ENCODE measurements around the gene DCHS2.

The DCHS2 gene

DNA sequence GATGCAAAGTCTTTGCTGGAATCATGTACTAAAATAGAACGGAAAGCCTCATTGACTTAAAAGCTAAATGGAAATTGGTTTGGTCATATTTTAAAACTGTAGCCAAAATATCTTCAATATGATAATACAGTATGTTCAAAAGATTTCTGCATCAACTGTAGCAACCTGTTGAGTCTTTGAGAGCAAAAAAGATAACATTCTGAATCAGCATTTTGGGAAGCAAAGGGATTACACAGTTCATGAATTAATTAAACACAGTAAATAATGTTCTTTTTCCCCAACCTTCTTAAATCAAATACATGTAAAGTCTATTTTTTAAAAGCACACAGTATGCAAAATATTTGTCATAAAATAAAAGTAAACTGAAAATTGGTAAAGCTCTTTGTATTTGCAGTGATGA lies 50.5 kb downstream of the DCHS2 start:
- no peak for DNase-seq

GRCh38 chr4:154439224-154439623 lies 52.4 kb downstream of the DCHS2 start:
- no peak for DNase-seq

GRCh38 chr4:154435895-154436294 lies 55.7 kb downstream of the DCHS2 start:
- DNase-seq = no peak

- DNase-seq = no peak
Observed at GRCh38 chr4:154433543-154433942, 58.1 kb downstream of the DCHS2 start.

DNA sequence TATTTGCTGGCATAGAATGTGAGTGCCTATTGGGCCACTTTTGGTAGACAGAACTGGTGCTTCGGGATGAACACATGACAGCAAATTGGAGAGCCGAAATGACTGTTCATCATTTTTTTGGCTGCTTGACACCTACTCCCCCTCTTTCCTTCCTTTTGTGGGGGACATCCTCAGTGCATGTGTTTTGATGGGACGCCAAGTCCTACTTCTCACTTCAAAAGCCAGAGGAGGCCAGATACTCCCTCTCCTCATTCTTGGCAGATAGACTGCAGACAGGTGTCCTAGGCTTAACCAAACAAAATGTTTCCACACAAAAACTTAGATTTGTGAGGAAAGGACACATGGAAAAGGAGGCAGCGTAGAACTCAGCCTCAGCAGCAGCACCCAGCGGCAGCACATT lies 62.4 kb downstream of the DCHS2 start:
- no peak for DNase-seq

DNA sequence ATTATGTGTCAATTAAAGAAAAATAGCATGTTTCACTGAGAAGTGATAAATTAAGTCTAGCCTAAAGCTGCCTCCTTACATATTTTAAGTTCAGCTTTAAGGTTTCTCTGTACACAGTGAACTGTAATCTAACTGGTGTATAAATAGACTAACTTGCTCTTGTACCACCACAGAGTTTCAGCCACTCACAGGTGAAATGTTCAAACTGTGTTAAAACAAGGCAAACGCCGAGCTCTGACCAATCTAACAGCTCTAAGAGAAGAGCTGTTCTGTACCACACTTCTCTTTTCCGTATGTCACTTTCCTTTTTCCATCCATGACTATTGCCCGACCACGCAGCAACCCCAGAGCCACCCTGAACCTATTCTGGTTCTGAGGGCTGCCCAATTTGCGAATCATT lies 64.5 kb downstream of the DCHS2 start:
- DNase-seq = no peak

DNA sequence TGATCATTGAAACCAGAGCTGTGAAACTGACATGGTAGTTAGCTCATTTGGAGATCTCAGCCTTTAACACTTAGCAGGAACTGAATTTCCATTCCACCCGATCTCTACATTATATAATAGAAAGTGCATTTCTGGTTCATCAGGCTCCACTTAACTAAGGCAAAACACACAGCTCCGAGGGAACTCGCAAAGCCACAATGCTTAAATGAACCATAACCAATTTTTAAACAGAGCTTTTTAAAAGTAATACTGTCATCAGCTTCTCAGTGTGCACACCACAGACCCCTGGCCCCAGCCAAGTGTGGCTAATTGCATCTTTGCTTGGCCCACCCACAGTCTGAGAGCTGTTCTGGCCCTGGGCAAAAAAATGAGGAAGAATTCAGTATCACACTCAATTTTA lies 66.1 kb downstream of the DCHS2 start:
- no peak for DNase-seq

GRCh38 chr4:154424810-154425484 lies 66.7 kb downstream of the DCHS2 start:
- no peak for DNase-seq

DNA sequence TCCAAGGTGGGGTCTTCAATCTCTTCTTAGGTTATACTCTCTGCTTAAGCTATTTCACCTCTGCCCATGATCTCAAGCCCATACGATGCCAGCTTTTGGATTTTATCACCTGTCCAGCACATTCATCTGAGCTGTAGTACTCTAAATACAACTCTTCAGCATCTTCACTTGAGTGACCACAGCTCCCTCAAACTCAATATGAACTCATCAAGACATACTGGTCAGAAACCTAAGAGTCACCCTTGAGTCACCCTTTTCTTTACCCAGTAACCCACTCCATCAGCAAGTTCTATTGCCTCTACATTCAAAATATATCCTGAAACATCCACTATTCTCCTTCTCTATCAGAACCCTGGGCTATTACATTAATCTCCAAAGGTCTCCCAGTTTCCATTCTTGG lies 69.4 kb downstream of the DCHS2 start:
- no peak for DNase-seq

GRCh38 chr4:154421618-154422017 lies 70.0 kb downstream of the DCHS2 start:
- DNase-seq = no peak

DNA sequence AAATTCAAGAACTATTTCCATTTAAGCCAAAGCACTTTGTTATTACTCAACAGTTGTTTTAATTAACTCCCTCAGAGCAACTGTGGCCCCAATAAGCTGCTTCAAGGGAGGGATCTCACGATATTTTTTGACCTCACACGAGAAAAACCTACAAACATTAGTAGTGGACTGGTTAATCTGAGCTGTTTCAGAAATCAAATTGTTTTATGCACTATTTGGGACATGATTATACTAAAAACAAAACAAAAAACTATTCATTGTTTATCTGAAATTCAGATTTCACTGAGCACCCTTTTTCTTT lies 74.3 kb downstream of the DCHS2 start:
- no peak for DNase-seq

GRCh38 chr4:154416190-154416547 lies 75.4 kb downstream of the DCHS2 start:
- no peak for DNase-seq

GRCh38 chr4:154415313-154415712 lies 76.3 kb downstream of the DCHS2 start:
- DNase-seq = no peak

DNA sequence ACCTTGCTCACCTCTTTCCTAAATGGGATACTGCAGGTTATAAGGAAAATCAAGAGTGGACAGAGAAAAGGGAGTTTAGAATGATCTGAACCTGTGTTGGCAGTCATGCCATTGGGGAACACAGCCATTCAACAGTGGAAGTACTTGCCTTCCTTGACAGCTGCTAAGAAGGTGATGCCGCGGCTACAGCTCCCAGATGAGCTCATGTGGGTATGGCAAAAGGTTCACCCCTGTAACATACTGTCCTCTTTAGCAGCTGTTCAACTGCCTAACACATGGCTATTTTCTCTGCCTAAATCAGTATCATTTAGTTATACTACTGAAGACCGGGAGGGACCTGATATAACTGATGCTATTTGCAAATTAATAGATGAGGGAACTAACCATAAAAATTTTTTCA lies 76.8 kb downstream of the DCHS2 start:
- DNase-seq = no peak

- DNase-seq = no peak
Observed at GRCh38 chr4:154414371-154414770, 77.2 kb downstream of the DCHS2 start.

DNA sequence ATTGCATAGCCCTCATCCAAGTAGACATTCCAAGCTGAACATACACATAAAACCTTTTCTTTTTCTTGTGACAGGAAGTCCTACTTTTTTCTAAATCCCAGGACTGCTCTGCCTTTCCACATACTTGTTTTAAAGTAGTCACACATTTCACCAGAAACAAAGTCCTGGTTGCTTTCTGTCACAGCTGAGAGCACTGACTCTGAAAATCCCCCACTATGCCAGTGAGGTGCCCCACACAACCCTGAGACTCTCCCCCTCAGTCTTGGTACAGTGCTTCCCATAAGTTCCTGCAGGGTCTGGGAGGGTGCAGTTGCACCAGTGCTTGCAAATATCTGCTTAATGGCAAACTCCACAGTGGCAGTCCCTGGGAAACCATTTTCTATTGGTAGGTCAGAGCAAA lies 84.2 kb downstream of the DCHS2 start:
- DNase-seq = no peak

GRCh38 chr4:154406018-154406795 lies 85.4 kb downstream of the DCHS2 start:
- DNase-seq = no peak

- no peak for DNase-seq
Observed at GRCh38 chr4:154399259-154399974, 92.2 kb downstream of the DCHS2 start.

GRCh38 chr4:154390324-154390723 lies 101.3 kb downstream of the DCHS2 start:
- DNase-seq = no peak

DNA sequence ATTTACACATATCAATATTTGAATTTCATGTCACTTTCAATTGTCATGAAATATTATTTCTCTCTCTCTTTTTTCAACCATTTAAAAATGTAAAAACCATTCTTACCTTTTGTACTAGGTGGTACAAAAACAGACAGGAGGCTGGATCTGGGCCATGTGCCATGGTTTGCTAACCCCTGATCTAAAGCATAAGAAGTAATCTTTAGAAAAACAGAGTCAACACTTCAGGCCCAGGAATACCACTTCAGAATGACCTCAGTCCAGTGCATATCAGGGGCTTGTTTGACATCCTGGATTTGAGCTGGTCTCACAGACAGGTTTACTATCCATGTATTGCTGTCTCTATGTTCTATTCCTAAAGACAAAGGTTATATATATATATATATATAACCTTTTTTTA lies 102.5 kb downstream of the DCHS2 start:
- no peak for DNase-seq

- no peak for DNase-seq
Observed at GRCh38 chr4:154384012-154384411, 107.6 kb downstream of the DCHS2 start.

GRCh38 chr4:154376486-154376885 lies 115.1 kb downstream of the DCHS2 start:
- no peak for DNase-seq

DNA sequence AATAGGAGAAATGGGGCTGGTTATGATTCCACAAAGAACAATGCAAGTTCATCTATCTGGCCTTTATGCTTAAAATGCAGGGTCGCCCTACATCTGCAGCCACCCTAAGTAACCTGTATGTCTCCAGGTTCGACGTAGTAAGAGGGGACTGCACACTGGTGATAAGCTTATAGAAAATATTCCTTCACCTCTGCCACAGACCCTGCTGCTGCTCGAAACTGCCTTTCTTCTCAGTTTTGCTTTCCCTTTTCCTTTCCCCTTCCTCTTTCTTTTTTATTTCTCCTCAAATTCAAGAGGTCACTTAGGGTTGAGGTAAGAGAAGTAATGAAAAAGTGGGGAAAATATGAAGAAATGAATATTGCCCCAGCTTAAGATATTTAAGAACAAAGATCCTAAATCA lies 123.5 kb downstream of the DCHS2 start:
- DNase-seq = no peak

DNA sequence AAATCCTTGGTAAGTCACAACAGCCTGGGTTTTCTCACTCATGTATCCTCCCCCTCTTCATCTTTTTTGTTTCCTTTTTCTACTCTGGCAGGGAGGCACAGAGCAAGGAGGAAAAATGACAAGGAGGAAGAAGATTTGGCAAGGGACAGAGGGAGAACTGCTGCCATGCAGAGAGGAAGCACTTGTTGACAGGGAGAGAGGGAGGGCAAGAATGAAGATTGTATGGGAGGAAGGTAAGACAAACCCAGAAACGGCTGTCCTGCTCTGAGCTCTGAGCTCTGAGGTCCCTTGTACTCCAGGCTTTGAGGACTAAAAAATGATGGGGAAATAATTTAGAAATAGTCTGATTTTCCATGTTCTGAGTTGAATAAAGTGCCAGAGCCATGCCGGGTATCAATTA lies 123.9 kb downstream of the DCHS2 start:
- DNase-seq = no peak
